ENCODE results near the gene LSM11. TPM values are rescaled to one million over a fixed set of nuclear protein-coding genes. Genes with fewer than 3 reads are reported as not detected.

LSM11 gene
- total RNA-seq, 2 donors from 2014 or later = 4.1 to 8.1 TPM

GRCh38 chr5:157778121-157778805, 34.8 kb downstream of the LSM11 start:
- WGBS = 40% methylated on average over 8 of the region's 8 CpGs
- DNase-seq (ENCODE audit: low spot score) = peak; percentile 23
- TF ChIP-seq CTCF (IDR thresholded peaks at IDR 0.05) (no peak), POLR2A (IDR thresholded peaks at IDR 0.05) (no peak), POLR2AphosphoS5 (IDR thresholded peaks at IDR 0.05) (no peak)
- H3K9me3 ChIP-seq = no peaks in the 10 kb centered on the region
- H3K27me3 ChIP-seq (replicated peaks; ENCODE audit: insufficient read depth) = no peaks in the 10 kb centered on the region
- no peaks in the 10 kb centered on the region for H3K4me1 ChIP-seq (replicated peaks)
- intact Hi-C loops (cut with DNase I) = no loop called here
- no peak overlapping the region for H3K27ac ChIP-seq
- H3K36me3 ChIP-seq = no peaks in the 10 kb centered on the region
- H3K4me3 ChIP-seq = no peak overlapping the region

- no peak for TF ChIP-seq POLR2AphosphoS5 (IDR thresholded peaks at IDR 0.05)
- no peak for TF ChIP-seq CTCF (IDR thresholded peaks at IDR 0.05)
- no peak for TF ChIP-seq POLR2A (IDR thresholded peaks at IDR 0.05)
- no peak overlapping the region for H3K4me3 ChIP-seq
- 86% methylated on average over 6 of the region's 6 CpGs for WGBS
- H3K9me3 ChIP-seq = no peaks in the 10 kb centered on the region
- H3K27me3 ChIP-seq (replicated peaks; ENCODE audit: insufficient read depth) = no peaks in the 10 kb centered on the region
- no peak overlapping the region for H3K27ac ChIP-seq
- intact Hi-C loops (cut with DNase I) = no loop called here
- DNase-seq (ENCODE audit: low spot score) = no peak
- no peaks in the 10 kb centered on the region for H3K4me1 ChIP-seq (replicated peaks)
- no peaks in the 10 kb centered on the region for H3K36me3 ChIP-seq
Measured at GRCh38 chr5:157779221-157779620, 35.7 kb downstream of the LSM11 start.

- no peaks in the 10 kb centered on the region for H3K36me3 ChIP-seq
- TF ChIP-seq POLR2A (IDR thresholded peaks at IDR 0.05) = no peak
- no peak for TF ChIP-seq CTCF (IDR thresholded peaks at IDR 0.05)
- TF ChIP-seq POLR2AphosphoS5 (IDR thresholded peaks at IDR 0.05) = no peak
- intact Hi-C loops (cut with DNase I) = no loop called here
- no peaks in the 10 kb centered on the region for H3K9me3 ChIP-seq
- no peak for DNase-seq (ENCODE audit: low spot score)
- H3K4me3 ChIP-seq = no peak overlapping the region
- no peak overlapping the region for H3K27ac ChIP-seq
- H3K27me3 ChIP-seq (replicated peaks; ENCODE audit: insufficient read depth) = no peaks in the 10 kb centered on the region
- no peaks in the 10 kb centered on the region for H3K4me1 ChIP-seq (replicated peaks)
- WGBS = 90% methylated on average over 3 of the region's 3 CpGs
Measured at GRCh38 chr5:157785801-157786200, 42.3 kb downstream of the LSM11 start.

GRCh38 chr5:157793301-157793700, 49.8 kb downstream of the LSM11 start:
- DNase-seq (ENCODE audit: low spot score) = no peak
- H3K9me3 ChIP-seq = no peaks in the 10 kb centered on the region
- no peak overlapping the region for H3K4me3 ChIP-seq
- no peaks in the 10 kb centered on the region for H3K36me3 ChIP-seq
- no peak for TF ChIP-seq CTCF (IDR thresholded peaks at IDR 0.05)
- TF ChIP-seq POLR2AphosphoS5 (IDR thresholded peaks at IDR 0.05) = no peak
- no peak for TF ChIP-seq POLR2A (IDR thresholded peaks at IDR 0.05)
- H3K27ac ChIP-seq = no peak overlapping the region
- 70% methylated on average over 4 of the region's 4 CpGs for WGBS
- H3K4me1 ChIP-seq (replicated peaks) = no peaks in the 10 kb centered on the region
- intact Hi-C loops (cut with DNase I) = no loop called here
- H3K27me3 ChIP-seq (replicated peaks; ENCODE audit: insufficient read depth) = no peaks in the 10 kb centered on the region

- no peaks in the 10 kb centered on the region for H3K27me3 ChIP-seq (replicated peaks; ENCODE audit: insufficient read depth)
- no peaks in the 10 kb centered on the region for H3K36me3 ChIP-seq
- no peak overlapping the region for H3K4me3 ChIP-seq
- DNase-seq (ENCODE audit: low spot score) = no peak
- no peaks in the 10 kb centered on the region for H3K9me3 ChIP-seq
- WGBS = 95% methylated on average over 1 of the region's 1 CpG
- H3K4me1 ChIP-seq (replicated peaks) = no peaks in the 10 kb centered on the region
- intact Hi-C loops (cut with DNase I) = no loop called here
- TF ChIP-seq POLR2A (IDR thresholded peaks at IDR 0.05) = no peak
- TF ChIP-seq CTCF (IDR thresholded peaks at IDR 0.05) = no peak
- no peak for TF ChIP-seq POLR2AphosphoS5 (IDR thresholded peaks at IDR 0.05)
- H3K27ac ChIP-seq = no peak overlapping the region
Measured at GRCh38 chr5:157799578-157799977, 56.1 kb downstream of the LSM11 start.
